Smooth muscle cell (in vitro differentiated cells): ENCODE results near the gene DHPS. TPM values are rescaled to one million over a fixed set of nuclear protein-coding genes. Genes with fewer than 3 reads are reported as not detected.

Experiments used
- DNase-seq: peaks from one replicate; lab custom pipeline; 2025; ENCODE audit not compliant: unreplicated experiment; lab: John Stamatoyannopoulos, UW
- H2AFZ ChIP-seq: fragments of 200-600 bp; sonication (generic); 2 replicates; pipeline ENCODE4 v1.6.0; 2016; ENCODE audit warnings: antibody characterized with exemption, low read depth, mild to moderate bottlenecking
- H3F3A ChIP-seq: fragments of 200-600 bp; sonication (generic); 2 replicates; pipeline ENCODE4 v1.6.0; 2017; ENCODE audit warnings: antibody characterized with exemption, low read depth
- H3K27ac ChIP-seq: fragments of 200-600 bp; sonication (generic); 2 replicates; pipeline ENCODE4 v1.5.1; 2016; ENCODE audit warnings: low read depth, mild to moderate bottlenecking
- H3K27me3 ChIP-seq: fragments of 200-600 bp; sonication (generic); 2 replicates; pipeline ENCODE4 v1.6.1; 2016; ENCODE audit warnings: low read depth, mild to moderate bottlenecking
- H3K36me3 ChIP-seq: fragments of 200-600 bp; sonication (generic); 2 replicates; pipeline ENCODE4 v1.5.1; 2016; ENCODE audit warnings: low read depth
- H3K4me1 ChIP-seq: fragments of 200-600 bp; sonication (generic); 2 replicates; pipeline ENCODE4 v1.5.1; 2016; ENCODE audit warnings: low read depth
- H3K4me2 ChIP-seq: fragments of 200-600 bp; sonication (generic); 2 replicates; pipeline ENCODE4 v1.6.0; 2016; ENCODE audit warnings: mild to moderate bottlenecking
- H3K4me3 ChIP-seq: fragments of 200-600 bp; sonication (generic); 2 replicates; pipeline ENCODE4 v1.5.1; 2016; ENCODE audit warnings: mild to moderate bottlenecking
- H3K79me2 ChIP-seq: fragments of 200-600 bp; sonication (generic); 2 replicates; pipeline ENCODE4 v1.6.0; 2016; ENCODE audit warnings: low read depth, mild to moderate bottlenecking
- H3K9ac ChIP-seq: fragments of 200-600 bp; sonication (generic); 2 replicates; pipeline ENCODE4 v1.6.0; 2016; ENCODE audit warnings: low read depth
- H3K9me3 ChIP-seq: fragments of 200-600 bp; sonication (generic); replicated peaks from 2 replicates; pipeline ENCODE4 v1.5.1; 2016; ENCODE audit warnings: low read depth
- H4K20me1 ChIP-seq: fragments of 200-600 bp; sonication (generic); 2 replicates; pipeline ENCODE4 v1.6.0; 2016; ENCODE audit warnings: low read depth
- CTCF ChIP-seq: fragments of 200-600 bp; sonication (generic); IDR thresholded peaks from 2 replicates; pipeline ENCODE4 v1.5.1; 2017; ENCODE audit warnings: borderline replicate concordance, mild to moderate bottlenecking, antibody characterized with exemption; ENCODE audit not compliant: insufficient read depth, poor library complexity, severe bottlenecking
- WGBS: methylation state at CpG from one replicate; pipeline ENCODE4 v1.1.7; 2016; ENCODE audit warnings: low lambda C conversion rate; 5-methylcytosine and 5-hydroxymethylcytosine counted together
- polyA plus RNA-seq: library from polyadenylated mRNA; unstranded; fragments of >200 nt; fragmentation: Nextera tagmentation; extraction: Ambion mirVana; gene quantifications from 2 replicates; pipeline ENCODE4 v1.2.1, GENCODE V29; 2016
- total RNA-seq: library from RNA; depleted of rRNA; stranded (reverse); fragments of >200 nt; gene quantifications from 2 replicates; pipeline ENCODE4 v1.2.3, GENCODE V29; 2014

Gene DHPS
- total RNA-seq (44.0 and 67.6 TPM in 2 replicates), polyA plus RNA-seq (43.9 and 57.3 TPM in 2 replicates)

GRCh38 chr19:12681074-12681987 is at the start of gene DHPS:
Gene DHPS, minus strand, starts transcription at chr19:12681880. Its CDS starts 114 bp downstream, at chr19:12681766.
- H3K27me3 ChIP-seq = no peaks in the 10 kb centered on the region
- peak within 1 kb of the TSS; percentile 72 for H3K4me3 ChIP-seq
- H4K20me1 ChIP-seq = peaks cover 12% of the 10 kb centered on the region
- peak within 1 kb of the TSS; percentile 70 for H2AFZ ChIP-seq
- H3F3A ChIP-seq = no peaks in the 10 kb centered on the region
- H3K4me1 ChIP-seq = no peaks in the 10 kb centered on the region
- peak; percentile 73 for DNase-seq
- under 1% methylated on average over 68 of the region's 68 CpGs for WGBS
- H3K36me3 ChIP-seq = no peaks in the 10 kb centered on the region
- H3K9ac ChIP-seq = peak within 1 kb of the TSS; percentile 89
- H3K4me2 ChIP-seq = peak within 1 kb of the TSS; percentile 89
- no peaks in the 10 kb centered on the region for H3K79me2 ChIP-seq
- H3K27ac ChIP-seq = peak within 1 kb of the TSS; percentile 97
- H3K9me3 ChIP-seq = no peaks in the 10 kb centered on the region
- no peak for TF ChIP-seq CTCF

GRCh38 chr19:12731337-12731736 is 49.7 kb upstream of the DHPS start:
- H3K79me2 ChIP-seq = peaks cover 47% of the 10 kb centered on the region

GRCh38 chr19:12730064-12730463 is 48.4 kb upstream of the DHPS start:
- no peak overlapping the region for H3K4me3 ChIP-seq
- H3K9me3 ChIP-seq = no peaks in the 10 kb centered on the region
- peaks cover 5% of the 10 kb centered on the region for H3F3A ChIP-seq
- H3K36me3 ChIP-seq = no peaks in the 10 kb centered on the region
- no peak overlapping the region for H3K27ac ChIP-seq
- no peak overlapping the region for H3K9ac ChIP-seq
- H2AFZ ChIP-seq = no peak overlapping the region
- TF ChIP-seq CTCF = no peak
- WGBS = 97% methylated on average over 3 of the region's 3 CpGs
- H3K79me2 ChIP-seq = peaks cover 47% of the 10 kb centered on the region
- no peaks in the 10 kb centered on the region for H3K27me3 ChIP-seq
- peaks cover 11% of the 10 kb centered on the region for H3K4me1 ChIP-seq
- no peak overlapping the region for H3K4me2 ChIP-seq
- H4K20me1 ChIP-seq = peaks cover 44% of the 10 kb centered on the region
- DNase-seq = no peak

More at GRCh38 chr19:12731337-12731736, 49.7 kb upstream of the DHPS start:
- Histone ChIP-seq H3K27ac (no peak overlapping the region), H3F3A (peaks cover 11% of the 10 kb centered on the region), H3K4me2 (no peak overlapping the region), H3K27me3 (no peaks in the 10 kb centered on the region), H3K9ac (no peak overlapping the region), H3K4me1 (peaks cover 11% of the 10 kb centered on the region), H3K9me3 (no peaks in the 10 kb centered on the region), H2AFZ (no peak overlapping the region), H3K36me3 (no peaks in the 10 kb centered on the region), H3K4me3 (no peak overlapping the region), H4K20me1 (peaks cover 44% of the 10 kb centered on the region)
- no peak for TF ChIP-seq CTCF
- no peak for DNase-seq
- 97% methylated on average over 24 of the region's 24 CpGs for WGBS
